NCI-H510A treated with DMSO at 0.1 percent for 48 hours (cell line): ENCODE results near the gene CHD1.

ENCODE experiments used
- DNase-seq: peaks from one replicate; lab custom pipeline; 2025; lab: John Stamatoyannopoulos, UW

The CHD1 gene

GRCh38 chr5:98935206-98935605, 6.4 kb upstream of the CHD1 start:
- no peak for DNase-seq

- DNase-seq: no peak
These were observed 5.7 kb upstream of the CHD1 start for GRCh38 chr5:98934546-98934945.

- DNase-seq: no peak
These were observed 4.8 kb upstream of the CHD1 start for GRCh38 chr5:98933445-98934072.

- no peak for DNase-seq
These were observed 2.4 kb upstream of the CHD1 start for GRCh38 chr5:98930972-98931762.

- DNase-seq: peak; percentile 9
These were observed 997 bp upstream of the CHD1 start for GRCh38 chr5:98929710-98930298.

- DNase-seq: peak; percentile 5
These were observed 576 bp downstream of the CHD1 start for GRCh38 chr5:98927989-98928872.

- DNase-seq: peak; percentile 10
These were observed 1.4 kb downstream of the CHD1 start for GRCh38 chr5:98927242-98927988.

- no peak for DNase-seq
These were observed 4.8 kb downstream of the CHD1 start for GRCh38 chr5:98923966-98924365.

GRCh38 chr5:98921947-98922505, 6.8 kb downstream of the CHD1 start:
- no peak for DNase-seq

GRCh38 chr5:98917433-98917832, 11.4 kb downstream of the CHD1 start:
- DNase-seq: no peak

- DNase-seq: no peak
These were observed 12.3 kb downstream of the CHD1 start for GRCh38 chr5:98916540-98916939.

GRCh38 chr5:98913911-98914310, 14.9 kb downstream of the CHD1 start:
- no peak for DNase-seq

GRCh38 chr5:98911280-98912040, 17.3 kb downstream of the CHD1 start:
- DNase-seq: peak; percentile 42

GRCh38 chr5:98909363-98909762, 19.4 kb downstream of the CHD1 start:
- no peak for DNase-seq

GRCh38 chr5:98907951-98908350, 20.9 kb downstream of the CHD1 start:
- no peak for DNase-seq

GRCh38 chr5:98906756-98907355, 22.0 kb downstream of the CHD1 start:
- DNase-seq: no peak

- peak; percentile 25 for DNase-seq
These were observed 22.7 kb downstream of the CHD1 start for GRCh38 chr5:98905857-98906688.

GRCh38 chr5:98904780-98905179, 24.0 kb downstream of the CHD1 start:
- no peak for DNase-seq

- no peak for DNase-seq
These were observed 26.1 kb downstream of the CHD1 start for GRCh38 chr5:98902733-98903132.
